NCI-H2107 treated with DMSO at 0.1 percent for 48 hours (cell line): Measurements from ENCODE around the gene SF3B2.
"Not testable (repeated sequence)": the region's sequence is repeated elsewhere in the genome, so short reads cannot be mapped to it uniquely, and the experiment has no call there.

ENCODE experiments used
- DNase-seq: peaks from one replicate; lab custom pipeline; 2025; ENCODE audit not compliant: unreplicated experiment; lab: John Stamatoyannopoulos, UW

SF3B2 gene

DNA sequence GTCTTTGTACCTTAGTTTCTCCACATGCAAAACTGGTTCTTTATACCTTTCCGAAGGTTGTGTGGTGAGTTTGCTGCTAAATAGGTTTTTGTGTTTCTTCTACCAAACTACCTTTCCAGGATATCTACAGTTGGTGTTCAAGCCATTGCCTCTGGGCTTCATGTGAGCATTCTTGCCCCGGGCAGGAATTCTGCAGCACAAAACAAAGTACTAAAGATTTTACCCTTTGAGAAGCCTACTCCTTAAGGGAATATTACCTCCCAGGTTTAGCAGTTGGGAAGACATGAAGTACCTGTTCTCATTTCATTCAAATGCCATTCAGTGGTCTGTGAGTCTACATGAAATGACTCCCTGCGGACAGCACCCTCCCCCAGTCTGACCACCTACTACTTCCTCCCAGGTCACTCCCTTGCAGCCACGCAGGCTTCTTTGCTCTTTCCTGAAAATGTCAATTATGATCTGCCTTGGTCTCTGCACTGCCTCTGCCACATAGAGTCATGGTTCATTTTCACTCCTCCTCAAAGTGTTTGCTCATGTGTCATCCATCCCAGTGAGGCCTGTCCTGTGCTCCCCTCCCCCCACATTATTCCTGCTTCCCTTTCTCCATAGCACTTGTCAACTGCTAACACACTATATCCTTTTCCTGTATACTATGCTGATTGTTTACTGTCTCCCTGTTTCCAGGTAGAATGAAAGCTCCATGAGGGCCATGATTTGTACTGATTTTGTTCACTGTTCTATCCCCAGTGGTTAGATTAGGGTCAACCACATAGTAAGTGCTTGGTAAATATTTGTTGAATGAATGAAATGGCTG is 54.8 kb downstream of the SF3B2 start:
- DNase-seq: no peak

DNA sequence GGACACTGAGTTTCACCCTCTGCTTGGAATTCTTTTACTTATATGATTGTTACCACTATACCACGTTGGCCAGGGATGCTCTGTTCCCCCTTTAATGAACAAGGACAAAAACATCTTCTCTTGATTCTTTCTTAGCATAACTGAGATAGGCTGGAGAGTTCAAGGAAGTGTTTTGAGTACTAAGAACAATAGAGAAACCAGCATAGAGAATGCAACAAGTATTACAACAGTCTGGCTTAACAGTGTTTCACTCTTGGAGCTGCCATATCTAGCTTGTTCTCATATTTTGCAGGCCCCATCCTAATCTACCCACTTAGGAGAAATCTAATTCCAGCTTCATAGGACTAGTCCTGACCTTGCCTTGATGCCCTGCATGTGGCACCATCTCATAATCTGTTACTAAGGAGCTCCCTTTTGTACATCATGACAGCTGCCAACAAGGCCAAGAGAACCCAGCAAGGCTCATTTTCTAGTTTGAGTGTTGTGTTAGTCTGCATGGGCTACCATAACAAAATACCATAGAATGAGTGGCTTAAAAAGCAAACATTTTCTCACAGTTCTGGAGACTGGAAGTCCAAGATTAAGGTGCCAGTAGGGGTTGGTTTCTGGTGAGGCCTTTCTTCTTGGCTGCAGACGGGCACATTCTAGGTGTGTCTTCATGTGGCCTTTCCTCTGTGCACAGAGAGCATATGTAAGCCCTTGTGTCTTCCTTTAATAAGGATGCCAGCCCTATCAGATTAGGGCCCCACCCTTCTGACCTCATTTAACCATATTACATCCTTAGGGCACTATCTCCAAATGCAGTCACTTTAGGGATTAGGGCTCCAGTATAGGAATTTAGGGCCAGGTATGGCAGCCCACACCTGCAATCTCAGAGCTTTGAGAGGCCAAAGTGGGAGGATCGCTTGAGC is 55.7 kb downstream of the SF3B2 start:
- no peak for DNase-seq

GRCh38 chr11:66109294-66109693 is 57.1 kb downstream of the SF3B2 start:
- DNase-seq: no peak

DNA sequence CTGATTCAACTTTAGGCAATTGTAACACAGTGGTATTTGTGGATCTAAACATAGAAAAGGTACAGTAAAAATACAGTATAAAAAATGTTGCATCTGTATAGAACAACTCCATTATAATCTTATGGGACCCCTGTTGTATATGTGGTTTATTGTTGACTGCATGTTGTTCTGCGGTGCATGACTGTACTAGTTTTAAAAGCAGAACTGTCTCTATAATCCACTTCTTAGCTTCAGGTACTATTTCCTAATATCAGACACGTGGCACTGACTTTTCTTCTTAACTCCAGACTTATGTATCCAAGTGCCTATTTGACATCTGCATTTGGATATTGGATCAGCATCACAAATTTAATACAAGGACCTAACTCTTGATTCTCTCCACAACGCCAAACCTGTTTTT is 59.0 kb downstream of the SF3B2 start:
- no peak for DNase-seq

DNA sequence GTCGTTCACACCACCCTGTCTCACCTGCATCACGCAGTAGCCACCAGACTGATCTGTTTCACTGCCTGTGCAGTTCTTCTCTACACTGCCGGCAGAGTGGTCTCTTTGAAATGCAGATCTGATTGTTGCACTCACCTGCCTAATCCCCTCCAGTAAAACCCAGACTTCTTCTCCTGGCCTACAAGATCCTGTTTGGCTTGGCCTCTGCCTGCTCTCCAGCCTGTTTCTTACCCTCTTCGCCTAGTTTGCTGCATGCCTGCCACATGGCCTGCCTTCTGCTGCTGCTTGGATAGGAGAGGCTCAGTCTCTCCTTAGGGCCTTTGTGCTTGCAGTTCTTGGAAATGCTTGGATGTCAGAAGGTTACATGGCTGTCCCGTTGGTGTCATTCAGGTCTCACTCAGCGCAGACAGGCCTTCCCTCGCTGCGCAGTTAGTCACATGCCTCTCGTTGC is 59.9 kb downstream of the SF3B2 start:
- no peak for DNase-seq

GRCh38 chr11:66112601-66113499 is 60.7 kb downstream of the SF3B2 start:
- DNase-seq: no peak

- not testable (repeated sequence) for DNase-seq
Measured at GRCh38 chr11:66114957-66115356, 62.8 kb downstream of the SF3B2 start.

- DNase-seq: no peak
Measured at GRCh38 chr11:66115638-66116301, 63.6 kb downstream of the SF3B2 start.

DNA sequence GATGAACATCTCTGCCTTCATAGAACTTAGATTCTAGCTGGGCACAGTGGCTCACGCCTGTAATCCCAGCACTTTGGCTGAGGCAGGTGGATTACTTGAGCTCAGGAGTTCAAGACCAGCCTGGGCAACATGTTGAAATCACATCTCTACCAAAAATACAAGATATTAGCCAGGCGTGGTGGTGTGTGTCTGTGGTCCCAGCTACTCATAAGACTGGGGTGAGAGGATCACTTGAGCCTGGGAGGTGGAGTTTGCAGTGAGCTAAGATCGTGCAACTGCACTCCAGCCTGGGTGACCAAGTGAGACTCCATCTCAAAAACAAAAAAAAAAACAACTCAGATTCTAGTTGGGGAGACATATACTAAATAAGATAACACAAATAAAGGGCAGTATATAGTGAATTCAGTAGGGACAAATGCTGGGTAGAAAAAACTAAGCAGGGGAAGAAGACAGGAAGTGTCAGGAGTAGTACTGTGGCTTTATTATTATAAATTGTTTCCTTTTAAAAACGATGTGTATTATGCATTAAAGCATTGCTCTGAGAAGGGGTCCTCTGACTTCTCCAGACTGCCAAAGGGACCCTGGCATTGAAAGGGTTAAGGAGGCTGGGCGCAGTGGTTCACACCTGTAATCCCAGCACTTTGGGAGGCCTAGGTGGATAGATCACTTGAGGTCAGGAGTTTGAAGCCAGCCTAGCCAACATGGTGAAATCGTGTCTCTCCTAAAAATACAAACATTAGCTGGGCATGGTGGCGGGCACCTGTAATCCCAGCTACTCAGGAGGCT is 64.6 kb downstream of the SF3B2 start:
- DNase-seq: no peak

DNA sequence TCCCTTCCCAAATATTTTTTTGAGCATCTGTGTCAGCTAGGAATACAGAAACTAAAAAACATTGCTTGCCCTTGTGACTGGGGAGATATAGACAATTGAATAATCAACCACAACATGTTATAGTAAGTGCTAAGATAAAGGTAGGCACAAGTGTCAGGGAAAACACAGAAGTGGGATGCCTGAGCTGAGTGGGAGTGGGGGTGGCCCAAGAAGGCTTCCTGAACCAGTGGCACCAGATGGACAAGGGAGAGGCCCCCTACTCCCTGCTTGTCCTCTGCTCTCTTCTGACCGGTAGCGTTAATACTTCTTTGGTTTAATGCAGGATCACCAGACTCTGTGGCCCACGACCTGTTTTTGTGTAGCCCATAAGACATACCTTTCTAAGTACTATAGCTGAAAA is 66.7 kb downstream of the SF3B2 start:
- no peak for DNase-seq
